Measurements from ENCODE around the gene EMC6.

DNA sequence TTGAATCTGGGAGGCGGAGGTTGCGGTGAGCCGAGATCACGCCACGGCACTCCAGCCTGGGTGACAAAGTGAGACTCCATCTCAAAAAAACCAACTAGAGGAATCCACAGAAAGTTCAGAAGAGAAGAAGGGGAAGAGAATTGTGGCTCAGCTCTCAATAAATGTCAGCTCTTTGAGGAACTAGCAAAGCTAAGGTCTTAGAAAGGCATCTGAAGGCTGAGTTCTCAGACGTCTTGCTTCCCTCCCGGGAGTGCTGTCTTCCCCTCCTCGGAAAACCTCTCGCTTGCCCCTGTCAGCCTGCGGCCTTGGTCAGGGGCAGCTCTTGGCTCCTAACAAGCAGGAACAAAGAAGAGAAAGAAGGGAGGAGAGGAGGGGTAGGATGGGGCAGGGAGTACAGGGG lies 37.8 kb upstream of the EMC6 start:
- no peak for TF ChIP-seq GATA3 (IDR thresholded peaks at IDR 0.05; ENCODE audit: low read depth, low read length)
- TF ChIP-seq GATA2 (IDR thresholded peaks at IDR 0.05; ENCODE audit: low read depth, low read length) = no peak
